ENCODE data around the gene SPANXN1. TPM values are rescaled to one million over a fixed set of nuclear protein-coding genes. Genes with fewer than 3 reads are reported as not detected.

The SPANXN1 gene
- total and polyA plus RNA-seq, 4 donors: not detected

DNA sequence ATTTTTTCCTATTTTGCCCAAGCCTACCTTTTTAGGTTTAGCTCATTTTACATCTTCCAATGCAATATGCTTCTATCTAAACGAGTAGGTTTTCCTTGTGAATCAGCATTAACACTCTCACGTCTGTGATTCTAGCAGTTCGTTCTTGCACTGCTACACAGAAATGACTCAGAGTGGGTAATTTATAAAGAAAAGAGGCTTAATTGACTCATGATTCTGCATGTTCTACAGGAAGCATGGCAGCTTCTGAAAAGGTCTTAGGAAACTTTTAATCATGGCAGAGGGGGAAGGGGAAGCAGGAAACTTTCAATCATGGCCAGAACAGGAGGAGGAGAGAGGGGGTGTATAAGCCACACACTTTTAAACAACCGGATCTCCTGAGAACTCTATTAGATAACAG, 44.9 kb downstream of the SPANXN1 start:
- no peak for DNase-seq (ENCODE audit: low spot score)
- 38% methylated on average over 4 of the region's 4 CpGs for WGBS
- H3K36me3 ChIP-seq (ENCODE audit: control insufficient read depth in 4 of 4, insufficient read depth in 3 of 4, low read depth in 1 of 4, low read length in 3 of 4): no peaks in the 10 kb centered on the region
- H3K9me3 ChIP-seq (ENCODE audit: control insufficient read depth in 4 of 4, low read length in 3 of 4): no peaks in the 10 kb centered on the region
- no peaks in the 10 kb centered on the region for H3K4me1 ChIP-seq (ENCODE audit: control insufficient read depth in 4 of 4, insufficient read depth in 4 of 4, low read length in 3 of 4)
- no peak overlapping the region for H3K27ac ChIP-seq (ENCODE audit: low read depth in 1 of 2, low read length in 2 of 2)
- H3K4me3 ChIP-seq (ENCODE audit: low read depth in 1 of 3, low read length in 3 of 3): no peak overlapping the region
- no peak for TF ChIP-seq JUND (IDR thresholded peaks at IDR 0.05)
- no peak for TF ChIP-seq SP1 (IDR thresholded peaks at IDR 0.05)
- no peak for TF ChIP-seq HNF4G (IDR thresholded peaks at IDR 0.05)
- TF ChIP-seq EGR1 (IDR thresholded peaks at IDR 0.05; ENCODE audit: low read depth in 2 of 2): no peak
- no peak for TF ChIP-seq GABPA (IDR thresholded peaks at IDR 0.05 in 1 of 2, conservative IDR thresholded peaks at IDR 0.05 in 1 of 2)
- no peak for TF ChIP-seq RXRA (IDR thresholded peaks at IDR 0.05)
- TF ChIP-seq, protein P1, sequence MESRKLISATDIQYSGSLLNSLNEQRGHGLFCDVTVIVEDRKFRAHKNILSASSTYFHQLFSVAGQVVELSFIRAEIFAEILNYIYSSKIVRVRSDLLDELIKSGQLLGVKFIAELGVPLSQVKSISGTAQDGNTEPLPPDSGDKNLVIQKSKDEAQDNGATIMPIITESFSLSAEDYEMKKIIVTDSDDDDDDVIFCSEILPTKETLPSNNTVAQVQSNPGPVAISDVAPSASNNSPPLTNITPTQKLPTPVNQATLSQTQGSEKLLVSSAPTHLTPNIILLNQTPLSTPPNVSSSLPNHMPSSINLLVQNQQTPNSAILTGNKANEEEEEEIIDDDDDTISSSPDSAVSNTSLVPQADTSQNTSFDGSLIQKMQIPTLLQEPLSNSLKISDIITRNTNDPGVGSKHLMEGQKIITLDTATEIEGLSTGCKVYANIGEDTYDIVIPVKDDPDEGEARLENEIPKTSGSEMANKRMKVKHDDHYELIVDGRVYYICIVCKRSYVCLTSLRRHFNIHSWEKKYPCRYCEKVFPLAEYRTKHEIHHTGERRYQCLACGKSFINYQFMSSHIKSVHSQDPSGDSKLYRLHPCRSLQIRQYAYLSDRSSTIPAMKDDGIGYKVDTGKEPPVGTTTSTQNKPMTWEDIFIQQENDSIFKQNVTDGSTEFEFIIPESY (IDR thresholded peaks at IDR 0.05): no peak
- TF ChIP-seq NR2F2 (IDR thresholded peaks at IDR 0.05): no peak
- no peak for TF ChIP-seq HNF4A (conservative IDR thresholded peaks at IDR 0.05)
- TF ChIP-seq, protein P2, sequence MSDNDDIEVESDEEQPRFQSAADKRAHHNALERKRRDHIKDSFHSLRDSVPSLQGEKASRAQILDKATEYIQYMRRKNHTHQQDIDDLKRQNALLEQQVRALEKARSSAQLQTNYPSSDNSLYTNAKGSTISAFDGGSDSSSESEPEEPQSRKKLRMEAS (IDR thresholded peaks at IDR 0.05): no peak
- H3K27me3 ChIP-seq (ENCODE audit: control insufficient read depth in 4 of 4, insufficient read depth in 4 of 4, low read length in 3 of 4): peaks cover 0 to 5% (median 0%) of the 10 kb centered on the region in 4 donors
- no peak overlapping the region for H3K9ac ChIP-seq (ENCODE audit: low read depth in 1 of 2, low read length in 2 of 2)
